Activated T-helper 17 cell treated with anti-CD3 and anti-CD28 coated beads, Interleukin-2, amount 50 U/mL, for 72 hours (primary cell): ENCODE results near the gene LRCH3. TPM values are rescaled to one million over a fixed set of nuclear protein-coding genes. Genes with fewer than 3 reads are reported as not detected.

Source experiments
- ATAC-seq: fragments of 150-1000 bp; cut with Tn5 transposase; replicated peaks from 2 replicates; pipeline ENCODE4 v1.10.0; 2021; ENCODE audit warnings: mild to moderate bottlenecking, moderate library complexity
- H3K27ac Mint-ChIP-seq: one replicate; pipeline ENCODE4 v1.8.0; 2022; ENCODE audit warnings: mixed read lengths
- H3K27me3 Mint-ChIP-seq: one replicate; pipeline ENCODE4 v1.8.0; 2022; ENCODE audit warnings: mixed read lengths
- H3K36me3 Mint-ChIP-seq: one replicate; pipeline ENCODE4 v1.8.0; 2022; ENCODE audit warnings: low read depth, mild to moderate bottlenecking, mixed read lengths
- H3K4me1 Mint-ChIP-seq: one replicate; pipeline ENCODE4 v1.8.0; 2022; ENCODE audit warnings: mixed read lengths
- H3K4me3 Mint-ChIP-seq: one replicate; pipeline ENCODE4 v1.8.0; 2022; ENCODE audit warnings: mild to moderate bottlenecking, mixed read lengths
- H3K9me3 Mint-ChIP-seq: one replicate; pipeline ENCODE4 v1.8.0; 2022; ENCODE audit warnings: mixed read lengths
- total RNA-seq, 2 donors: library from RNA; stranded (reverse); gene quantifications; one replicate each; pipeline ENCODE4 v1.2.3, GENCODE V29; 2022

LRCH3 gene
- total RNA-seq: 10 to 100 TPM; 59.2 to 62.8 TPM

- H3K36me3 Mint-ChIP-seq: peaks cover 13% of the 10 kb centered on the region
- peak within 1 kb of the TSS; percentile 98 for H3K27ac Mint-ChIP-seq
- H3K4me3 Mint-ChIP-seq: peak within 1 kb of the TSS; percentile 97
- ATAC-seq: peak; percentile 74
- no peaks in the 10 kb centered on the region for H3K27me3 Mint-ChIP-seq
- peaks cover 15% of the 10 kb centered on the region for H3K4me1 Mint-ChIP-seq
- H3K9me3 Mint-ChIP-seq: no peaks in the 10 kb centered on the region
Observed at GRCh38 chr3:197791113-197791891, at the start of gene LRCH3. TSS of gene LRCH3 (plus strand) at chr3:197791254. CDS start at chr3:197791279, 25 bp downstream.

GRCh38 chr3:197742787-197743186 lies 48.3 kb upstream of the LRCH3 start:
- Mint-ChIP-seq H3K27ac (no peak overlapping the region), H3K4me3 (no peak overlapping the region), H3K4me1 (peaks cover under 1% of the 10 kb centered on the region), H3K27me3 (no peaks in the 10 kb centered on the region), H3K9me3 (no peaks in the 10 kb centered on the region), H3K36me3 (no peaks in the 10 kb centered on the region)
- no peak for ATAC-seq

GRCh38 chr3:197746209-197746608 lies 44.8 kb upstream of the LRCH3 start:
- Mint-ChIP-seq H3K4me1 (peaks cover 14% of the 10 kb centered on the region), H3K9me3 (no peaks in the 10 kb centered on the region), H3K4me3 (no peak overlapping the region)

GRCh38 chr3:197746801-197747237 lies 44.2 kb upstream of the LRCH3 start:
- Mint-ChIP-seq H3K4me1 (peaks cover 15% of the 10 kb centered on the region), H3K9me3 (no peaks in the 10 kb centered on the region), H3K27ac (no peak overlapping the region), H3K36me3 (peaks cover 5% of the 10 kb centered on the region), H3K27me3 (no peaks in the 10 kb centered on the region), H3K4me3 (no peak overlapping the region)
- ATAC-seq: no peak

More at GRCh38 chr3:197746209-197746608, 44.8 kb upstream of the LRCH3 start:
- no peak overlapping the region for H3K27ac Mint-ChIP-seq
- H3K36me3 Mint-ChIP-seq: peaks cover 5% of the 10 kb centered on the region
- ATAC-seq: no peak
- no peaks in the 10 kb centered on the region for H3K27me3 Mint-ChIP-seq

GRCh38 chr3:197748597-197749314 lies 42.3 kb upstream of the LRCH3 start:
- H3K9me3 Mint-ChIP-seq: no peaks in the 10 kb centered on the region
- H3K27ac Mint-ChIP-seq: peak overlapping the region; percentile 93
- H3K27me3 Mint-ChIP-seq: no peaks in the 10 kb centered on the region
- peak overlapping the region; percentile 95 for H3K4me3 Mint-ChIP-seq
- ATAC-seq: no peak
- peaks cover 5% of the 10 kb centered on the region for H3K36me3 Mint-ChIP-seq
- peaks cover 23% of the 10 kb centered on the region for H3K4me1 Mint-ChIP-seq

- Mint-ChIP-seq H3K27ac (peak overlapping the region; percentile 93), H3K27me3 (no peaks in the 10 kb centered on the region), H3K4me1 (peaks cover 23% of the 10 kb centered on the region), H3K36me3 (peaks cover 5% of the 10 kb centered on the region), H3K9me3 (no peaks in the 10 kb centered on the region), H3K4me3 (peak overlapping the region; percentile 95)
- peak; percentile 38 for ATAC-seq
Observed at GRCh38 chr3:197749315-197749600, 41.8 kb upstream of the LRCH3 start.

- Mint-ChIP-seq H3K27ac (peak within 1 kb of the TSS; percentile 93), H3K4me1 (peaks cover 25% of the 10 kb centered on the region), H3K27me3 (no peaks in the 10 kb centered on the region)
Observed at GRCh38 chr3:197749601-197750395, 41.3 kb upstream of the LRCH3 start, which contains the start of gene FYTTD1. TSS of gene FYTTD1 (plus strand) at chr3:197749883. CDS start at chr3:197749972, 89 bp downstream.

GRCh38 chr3:197750396-197750831 lies 40.6 kb upstream of the LRCH3 start:
- Mint-ChIP-seq H3K4me3 (peak overlapping the region; percentile 95), H3K36me3 (peaks cover 5% of the 10 kb centered on the region), H3K27ac (peak overlapping the region; percentile 93), H3K9me3 (no peaks in the 10 kb centered on the region), H3K27me3 (no peaks in the 10 kb centered on the region), H3K4me1 (peaks cover 29% of the 10 kb centered on the region)
- peak; percentile 65 for ATAC-seq

More at GRCh38 chr3:197749601-197750395, 41.3 kb upstream of the LRCH3 start, which contains the start of gene FYTTD1:
- Mint-ChIP-seq H3K4me3 (peak within 1 kb of the TSS; percentile 95), H3K9me3 (no peaks in the 10 kb centered on the region), H3K36me3 (peaks cover 5% of the 10 kb centered on the region)
- ATAC-seq: peak; percentile 76

GRCh38 chr3:197750858-197751737 lies 40.0 kb upstream of the LRCH3 start:
- Mint-ChIP-seq H3K4me1 (peaks cover 31% of the 10 kb centered on the region), H3K36me3 (peaks cover 6% of the 10 kb centered on the region), H3K9me3 (no peaks in the 10 kb centered on the region), H3K27ac (peak overlapping the region; percentile 93), H3K4me3 (peak overlapping the region; percentile 95), H3K27me3 (no peaks in the 10 kb centered on the region)
- ATAC-seq: peak; percentile 14

GRCh38 chr3:197752107-197752506 lies 38.9 kb upstream of the LRCH3 start:
- peaks cover 16% of the 10 kb centered on the region for H3K36me3 Mint-ChIP-seq
- H3K4me3 Mint-ChIP-seq: peak overlapping the region; percentile 95
- H3K9me3 Mint-ChIP-seq: no peaks in the 10 kb centered on the region
- H3K4me1 Mint-ChIP-seq: peaks cover 34% of the 10 kb centered on the region
- no peaks in the 10 kb centered on the region for H3K27me3 Mint-ChIP-seq
- peak overlapping the region; percentile 86 for H3K27ac Mint-ChIP-seq
- peak; percentile 68 for ATAC-seq

- H3K36me3 Mint-ChIP-seq: peaks cover 16% of the 10 kb centered on the region
- ATAC-seq: no peak
- H3K4me1 Mint-ChIP-seq: peaks cover 34% of the 10 kb centered on the region
- no peaks in the 10 kb centered on the region for H3K27me3 Mint-ChIP-seq
- H3K27ac Mint-ChIP-seq: peak overlapping the region; percentile 86
- H3K4me3 Mint-ChIP-seq: peak overlapping the region; percentile 95
- no peaks in the 10 kb centered on the region for H3K9me3 Mint-ChIP-seq
Observed at GRCh38 chr3:197753263-197753662, 37.8 kb upstream of the LRCH3 start.

GRCh38 chr3:197756704-197757103 lies 34.4 kb upstream of the LRCH3 start:
- H3K27me3 Mint-ChIP-seq: no peaks in the 10 kb centered on the region
- no peak for ATAC-seq
- H3K4me1 Mint-ChIP-seq: peaks cover 19% of the 10 kb centered on the region
- no peak overlapping the region for H3K27ac Mint-ChIP-seq
- H3K4me3 Mint-ChIP-seq: peak overlapping the region; percentile 58
- H3K36me3 Mint-ChIP-seq: peaks cover 11% of the 10 kb centered on the region
- no peaks in the 10 kb centered on the region for H3K9me3 Mint-ChIP-seq

GRCh38 chr3:197758512-197758911 lies 32.5 kb upstream of the LRCH3 start:
- Mint-ChIP-seq H3K36me3 (peaks cover 13% of the 10 kb centered on the region), H3K4me3 (no peak overlapping the region), H3K27me3 (no peaks in the 10 kb centered on the region), H3K9me3 (no peaks in the 10 kb centered on the region), H3K4me1 (peaks cover 11% of the 10 kb centered on the region), H3K27ac (no peak overlapping the region)
- no peak for ATAC-seq
